ENCODE measurements around the gene SPEN. TPM values are rescaled to one million over a fixed set of nuclear protein-coding genes. Genes with fewer than 3 reads are reported as not detected.

SPEN gene
- total and polyA plus RNA-seq, 4 donors: 10.7 to 82.3 (median 36.8) TPM

DNA sequence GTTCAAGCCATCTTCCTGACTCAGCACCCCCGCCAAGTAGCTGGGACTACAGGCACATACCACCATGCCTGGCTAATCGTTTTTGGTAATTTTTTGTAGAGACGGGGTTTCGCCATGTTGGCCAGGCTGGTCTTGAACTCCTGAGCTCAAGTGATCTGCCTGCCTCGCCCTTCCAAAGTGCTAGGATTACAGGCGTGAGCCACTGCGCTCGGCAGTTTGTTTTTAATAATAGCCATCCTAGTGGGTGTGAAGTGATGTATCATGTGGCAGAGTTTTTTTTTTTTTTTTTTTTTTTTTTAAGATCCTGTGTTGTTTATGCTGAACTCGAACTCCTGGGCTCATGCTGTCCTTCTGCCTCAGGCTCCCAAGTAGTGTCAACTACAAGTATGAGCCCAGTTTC is 51.8 kb downstream of the SPEN start:
- DNase-seq: no peak
- Histone ChIP-seq H3K27ac (ENCODE audit: low read depth in 1 of 2, low read length in 1 of 2) (no peak overlapping the region), H3K4me3 (no peak overlapping the region), H3K4me1 (ENCODE audit: control insufficient read depth in 5 of 5, insufficient read depth in 5 of 5, low read length in 5 of 5) (peaks cover 0 to 19% (median 2%) of the 10 kb centered on the region in 5 donors), H3K36me3 (ENCODE audit: control insufficient read depth in 4 of 4, insufficient read depth in 4 of 4, low read length in 4 of 4) (peaks cover 0 to 4% (median 0%) of the 10 kb centered on the region in 4 donors), H3K9me3 (ENCODE audit: control insufficient read depth in 4 of 4, insufficient read depth in 3 of 4, low read length in 3 of 4) (no peaks in the 10 kb centered on the region), H3K27me3 (ENCODE audit: control insufficient read depth in 3 of 3, insufficient read depth in 3 of 3, low read length in 2 of 3) (no peaks in the 10 kb centered on the region), H3K9ac (ENCODE audit: insufficient read depth in 1 of 2, low read length in 2 of 2) (no peak overlapping the region)
- ATAC-seq (ENCODE audit: insufficient read depth, low FRiP score): no peak
- 93% methylated on average over 9 of the region's 9 CpGs for WGBS, 2 donors
- no peak for TF ChIP-seq CTCF (IDR thresholded peaks at IDR 0.05; ENCODE audit: control extremely low read depth, extremely low read depth)

- DNase-seq: peak in 1 of 3 donors; percentile 42
- Histone ChIP-seq H3K27me3 (ENCODE audit: control insufficient read depth in 3 of 3, insufficient read depth in 3 of 3, low read length in 2 of 3) (no peaks in the 10 kb centered on the region), H3K9me3 (ENCODE audit: control insufficient read depth in 4 of 4, insufficient read depth in 3 of 4, low read length in 3 of 4) (no peaks in the 10 kb centered on the region), H3K36me3 (ENCODE audit: control insufficient read depth in 4 of 4, insufficient read depth in 4 of 4, low read length in 4 of 4) (peaks cover 0 to 4% (median 0%) of the 10 kb centered on the region in 4 donors), H3K9ac (ENCODE audit: insufficient read depth in 1 of 2, low read length in 2 of 2) (no peak overlapping the region), H3K27ac (ENCODE audit: low read depth in 1 of 2, low read length in 1 of 2) (peak overlapping the region in 1 of 2 donors; percentile 24), H3K4me1 (ENCODE audit: control insufficient read depth in 5 of 5, insufficient read depth in 5 of 5, low read length in 5 of 5) (peaks cover 0 to 19% (median 2%) of the 10 kb centered on the region in 5 donors), H3K4me3 (no peak overlapping the region)
- no peak for TF ChIP-seq CTCF (IDR thresholded peaks at IDR 0.05; ENCODE audit: control extremely low read depth, extremely low read depth)
- ATAC-seq (ENCODE audit: insufficient read depth, low FRiP score): no peak
- 62 to 86% methylated on average over 8 of the region's 8 CpGs for WGBS, 2 donors
These were observed 53.3 kb downstream of the SPEN start for GRCh38 chr1:15900662-15901279.

DNA sequence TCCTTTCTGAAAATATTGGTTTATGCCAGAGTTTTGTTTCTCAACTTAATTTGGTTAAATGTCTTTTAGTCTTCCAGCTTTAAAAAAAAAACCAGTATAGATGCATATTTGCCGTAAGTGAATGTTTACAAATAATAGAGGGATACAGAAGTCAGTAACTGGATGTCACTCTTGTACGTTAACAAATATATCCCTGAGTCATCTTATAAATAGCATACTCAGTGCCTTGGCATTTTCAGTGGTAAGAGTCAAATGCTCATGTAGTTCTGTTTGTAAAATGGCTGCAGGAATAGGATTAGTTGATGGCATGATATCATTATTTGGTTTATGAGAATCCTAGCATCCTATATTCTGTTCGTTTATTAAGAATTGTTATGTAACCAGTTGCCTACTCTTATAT is 55.4 kb downstream of the SPEN start:
- no peak overlapping the region for H3K9ac ChIP-seq (ENCODE audit: insufficient read depth in 1 of 2, low read length in 2 of 2)
- DNase-seq (no peak), ATAC-seq (ENCODE audit: insufficient read depth, low FRiP score) (no peak)
- peaks cover 0 to 19% (median under 1%) of the 10 kb centered on the region in 5 donors for H3K4me1 ChIP-seq (ENCODE audit: control insufficient read depth in 5 of 5, insufficient read depth in 5 of 5, low read length in 5 of 5)
- H3K27me3 ChIP-seq (ENCODE audit: control insufficient read depth in 3 of 3, insufficient read depth in 3 of 3, low read length in 2 of 3): no peaks in the 10 kb centered on the region
- WGBS, 2 donors: 57 to 77% methylated on average over 3 of the region's 3 CpGs
- H3K9me3 ChIP-seq (ENCODE audit: control insufficient read depth in 4 of 4, insufficient read depth in 3 of 4, low read length in 3 of 4): no peaks in the 10 kb centered on the region
- peaks cover 0 to under 1% (median 0%) of the 10 kb centered on the region in 4 donors for H3K36me3 ChIP-seq (ENCODE audit: control insufficient read depth in 4 of 4, insufficient read depth in 4 of 4, low read length in 4 of 4)
- H3K27ac ChIP-seq (ENCODE audit: low read depth in 1 of 2, low read length in 1 of 2): no peak overlapping the region
- TF ChIP-seq CTCF (IDR thresholded peaks at IDR 0.05; ENCODE audit: control extremely low read depth, extremely low read depth): no peak
- no peak overlapping the region for H3K4me3 ChIP-seq

GRCh38 chr1:15908597-15908996 is 61.1 kb downstream of the SPEN start:
- H3K4me1 ChIP-seq (ENCODE audit: control insufficient read depth in 5 of 5, insufficient read depth in 5 of 5, low read length in 5 of 5): peaks cover 0 to 3% (median 0%) of the 10 kb centered on the region in 5 donors
- no peak overlapping the region for H3K4me3 ChIP-seq
- peaks cover 7 to 11% (median 10%) of the 10 kb centered on the region in 4 donors for H3K36me3 ChIP-seq (ENCODE audit: control insufficient read depth in 4 of 4, insufficient read depth in 4 of 4, low read length in 4 of 4)
- H3K27me3 ChIP-seq (ENCODE audit: control insufficient read depth in 3 of 3, insufficient read depth in 3 of 3, low read length in 2 of 3): no peaks in the 10 kb centered on the region
- TF ChIP-seq CTCF (IDR thresholded peaks at IDR 0.05; ENCODE audit: control extremely low read depth, extremely low read depth): no peak
- no peak overlapping the region for H3K9ac ChIP-seq (ENCODE audit: insufficient read depth in 1 of 2, low read length in 2 of 2)
- no peaks in the 10 kb centered on the region for H3K9me3 ChIP-seq (ENCODE audit: control insufficient read depth in 4 of 4, insufficient read depth in 3 of 4, low read length in 3 of 4)
- no peak for ATAC-seq (ENCODE audit: insufficient read depth, low FRiP score)
- no peak for DNase-seq
- 96% methylated on average over 4 of the region's 4 CpGs for WGBS, 2 donors
- H3K27ac ChIP-seq (ENCODE audit: low read depth in 1 of 2, low read length in 1 of 2): no peak overlapping the region

Data from lung (tissue), 12 donors.